Thyroid gland (tissue), 4 donors: Measurements from ENCODE around the gene MON1A.

ENCODE experiments used
- POLR2A ChIP-seq, 2 donors: fragments of 450-650 bp; IDR thresholded peaks; one replicate each; pipeline ENCODE4 v1.6.1; 2017; ENCODE audit warnings: antibody characterized with exemption in 2 of 2, mild to moderate bottlenecking in 2 of 2, moderate library complexity in 1 of 2
- TF ChIP-seq, protein P1 (sequence below), 6 experiments: fragments of 200-600 bp in 3 of 6; fragments of 450-650 bp in 3 of 6; sonication (generic) in 3 of 6; IDR thresholded peaks; one replicate each; pipeline ENCODE4 v1.5.1; 2016 to 2019; ENCODE audit warnings: antibody characterized with exemption in 6 of 6, mild to moderate bottlenecking in 2 of 6, inconsistent platforms in 1 of 6, moderate library complexity in 1 of 6

DNA sequence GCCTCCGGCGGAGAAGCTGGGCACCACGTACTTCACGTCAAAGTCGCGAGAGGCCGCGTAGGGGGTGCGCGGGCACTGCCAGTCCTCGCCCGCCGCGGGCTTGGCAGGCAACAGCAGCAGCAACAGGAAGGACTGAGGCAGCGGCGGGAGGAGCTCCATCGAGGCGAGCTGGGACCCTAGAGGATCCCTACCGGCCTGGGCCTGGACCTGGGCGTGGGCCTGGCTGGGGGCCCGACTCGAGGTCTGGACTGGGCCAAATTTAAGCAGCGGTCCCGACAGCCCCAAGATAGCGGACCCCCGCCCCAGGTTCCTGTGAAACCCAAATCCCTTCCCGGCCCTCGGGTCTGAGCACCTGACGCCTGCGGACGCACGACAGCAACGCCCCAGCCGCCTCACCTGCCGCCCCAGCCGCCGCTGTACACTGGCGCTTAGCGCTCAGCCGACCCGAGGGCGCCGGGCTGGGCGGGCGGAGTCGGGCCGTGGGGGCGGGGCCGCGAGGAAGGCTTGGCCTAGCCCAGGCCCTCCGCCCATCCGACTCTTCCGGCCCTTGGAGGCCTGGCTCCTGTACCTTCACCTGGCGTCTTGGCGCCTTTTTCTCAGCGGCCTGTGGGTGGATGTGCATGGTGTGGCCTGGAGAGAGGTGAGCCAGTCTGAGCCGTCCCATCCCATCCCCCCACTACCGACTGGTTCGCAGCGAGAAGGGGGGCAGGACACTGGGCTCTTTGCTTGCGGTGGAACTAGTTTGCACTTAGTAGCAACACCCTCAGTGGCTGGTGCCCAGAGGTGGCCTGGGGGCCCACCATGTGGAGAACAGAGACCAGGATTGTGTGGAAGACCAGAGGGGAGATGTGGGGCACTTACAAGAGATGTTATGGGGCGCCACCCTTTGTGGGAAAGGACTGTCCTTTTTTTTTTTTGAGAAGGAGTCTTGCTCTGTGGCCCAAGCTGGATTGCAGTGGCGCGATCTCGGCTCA, 25.9 kb downstream of the MON1A start, which contains the start of gene MST1R:
- TF ChIP-seq, protein P1, sequence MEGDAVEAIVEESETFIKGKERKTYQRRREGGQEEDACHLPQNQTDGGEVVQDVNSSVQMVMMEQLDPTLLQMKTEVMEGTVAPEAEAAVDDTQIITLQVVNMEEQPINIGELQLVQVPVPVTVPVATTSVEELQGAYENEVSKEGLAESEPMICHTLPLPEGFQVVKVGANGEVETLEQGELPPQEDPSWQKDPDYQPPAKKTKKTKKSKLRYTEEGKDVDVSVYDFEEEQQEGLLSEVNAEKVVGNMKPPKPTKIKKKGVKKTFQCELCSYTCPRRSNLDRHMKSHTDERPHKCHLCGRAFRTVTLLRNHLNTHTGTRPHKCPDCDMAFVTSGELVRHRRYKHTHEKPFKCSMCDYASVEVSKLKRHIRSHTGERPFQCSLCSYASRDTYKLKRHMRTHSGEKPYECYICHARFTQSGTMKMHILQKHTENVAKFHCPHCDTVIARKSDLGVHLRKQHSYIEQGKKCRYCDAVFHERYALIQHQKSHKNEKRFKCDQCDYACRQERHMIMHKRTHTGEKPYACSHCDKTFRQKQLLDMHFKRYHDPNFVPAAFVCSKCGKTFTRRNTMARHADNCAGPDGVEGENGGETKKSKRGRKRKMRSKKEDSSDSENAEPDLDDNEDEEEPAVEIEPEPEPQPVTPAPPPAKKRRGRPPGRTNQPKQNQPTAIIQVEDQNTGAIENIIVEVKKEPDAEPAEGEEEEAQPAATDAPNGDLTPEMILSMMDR (IDR thresholded peaks at IDR 0.05) = peak in 1 of 6 experiments; percentile 18
- TF ChIP-seq POLR2A (IDR thresholded peaks at IDR 0.05) = peak in 1 of 2 donors; percentile 54
